H9 (cell line): Measurements from ENCODE around the gene BCKDHB. TPM values are rescaled to one million over a fixed set of nuclear protein-coding genes. Genes with fewer than 3 reads are reported as not detected.
"Not testable (repeated sequence)": the region's sequence is repeated elsewhere in the genome, so short reads cannot be mapped to it uniquely, and the experiment has no call there.

Experiments used
- DNase-seq: peaks from one replicate; pipeline ENCODE4 v3.0.0-alpha.2; 2017
- H2AFZ ChIP-seq: one replicate; pipeline ENCODE4 v1.6.1; 2013; ENCODE audit warnings: mild to moderate bottlenecking, low read length, control low read depth, moderate library complexity
- H2AK5ac ChIP-seq: 2 replicates; pipeline ENCODE4 v1.6.1; 2013; ENCODE audit warnings: low read length, control low read depth, mixed read lengths; ENCODE audit not compliant: insufficient read length
- H2BK120ac ChIP-seq: one replicate; pipeline ENCODE4 v1.6.1; 2013; ENCODE audit warnings: low read depth, mild to moderate bottlenecking, low read length, control low read depth, inconsistent platforms; ENCODE audit not compliant: poor library complexity, severe bottlenecking
- H2BK12ac ChIP-seq: 2 replicates; pipeline ENCODE4 v1.6.1; 2013; ENCODE audit warnings: low read length, control low read depth, mixed read lengths, low read depth; ENCODE audit not compliant: insufficient read length
- H2BK15ac ChIP-seq: 2 replicates; pipeline ENCODE4 v1.6.1; 2013; ENCODE audit warnings: low read depth, low read length, control low read depth
- H2BK20ac ChIP-seq: one replicate; pipeline ENCODE4 v1.6.1; 2013; ENCODE audit warnings: low read depth, mild to moderate bottlenecking, low read length, control low read depth, inconsistent platforms; ENCODE audit not compliant: poor library complexity, severe bottlenecking
- H2BK5ac ChIP-seq: 2 replicates; pipeline ENCODE4 v1.6.1; 2013; ENCODE audit warnings: low read length, control low read depth, mixed read lengths; ENCODE audit not compliant: insufficient read length
- H3K14ac ChIP-seq: 2 replicates; pipeline ENCODE4 v1.6.1; 2013; ENCODE audit warnings: low read length, control low read depth; ENCODE audit not compliant: insufficient read depth
- H3K18ac ChIP-seq: 2 replicates; pipeline ENCODE4 v1.6.1; 2013; ENCODE audit warnings: low read depth, mild to moderate bottlenecking, mixed read lengths, low read length, control low read depth; ENCODE audit not compliant: insufficient read length
- H3K23ac ChIP-seq: 2 replicates; pipeline ENCODE4 v1.6.1; 2013; ENCODE audit warnings: low read length, control low read depth, mixed read lengths, low read depth; ENCODE audit not compliant: insufficient read length
- H3K23me2 ChIP-seq: 2 replicates; pipeline ENCODE4 v1.6.1; 2013; ENCODE audit warnings: low read depth, mild to moderate bottlenecking, mixed read lengths, low read length, control low read depth; ENCODE audit not compliant: insufficient read length, poor library complexity, severe bottlenecking
- H3K27ac ChIP-seq: 2 replicates; pipeline ENCODE4 v1.5.1; 2013; ENCODE audit warnings: low read length, control low read depth, mixed read lengths, low read depth; ENCODE audit not compliant: insufficient read length
- H3K27me3 ChIP-seq: 2 replicates; pipeline ENCODE4 v1.6.1; 2013; ENCODE audit warnings: low read length, control low read depth, inconsistent platforms; ENCODE audit not compliant: insufficient read depth
- H3K4ac ChIP-seq: 2 replicates; pipeline ENCODE4 v1.6.1; 2013; ENCODE audit warnings: low read depth, mild to moderate bottlenecking, control low read depth, inconsistent platforms, low read length, moderate library complexity
- H3K4me1 ChIP-seq: 2 replicates; pipeline ENCODE4 v1.6.1; 2013; ENCODE audit warnings: low read length, control low read depth, inconsistent platforms; ENCODE audit not compliant: insufficient read depth
- H3K4me2 ChIP-seq: 2 replicates; pipeline ENCODE4 v1.6.1; 2013; ENCODE audit warnings: low read length, control low read depth, mixed read lengths; ENCODE audit not compliant: insufficient read length, insufficient read depth
- H3K56ac ChIP-seq: 2 replicates; pipeline ENCODE4 v1.6.1; 2013; ENCODE audit warnings: low read depth, mild to moderate bottlenecking, mixed read lengths, low read length, control low read depth; ENCODE audit not compliant: insufficient read length
- H3K79me1 ChIP-seq: 2 replicates; pipeline ENCODE4 v1.6.1; 2013; ENCODE audit warnings: low read depth, mild to moderate bottlenecking, moderate library complexity, low read length, control low read depth, inconsistent platforms; ENCODE audit not compliant: insufficient read depth, poor library complexity, severe bottlenecking
- H3K79me2 ChIP-seq: 2 replicates; pipeline ENCODE4 v1.6.1; 2013; ENCODE audit warnings: low read length, control low read depth, inconsistent platforms; ENCODE audit not compliant: insufficient read depth
- H3K9ac ChIP-seq: 2 replicates; pipeline ENCODE4 v1.6.1; 2013; ENCODE audit warnings: low read length, control low read depth, mixed read lengths; ENCODE audit not compliant: insufficient read length; ENCODE audit errors: extremely low read depth
- H3K9me3 ChIP-seq: one replicate; pipeline ENCODE4 v1.6.1; 2013; ENCODE audit warnings: low read depth, low read length, inconsistent platforms; ENCODE audit not compliant: control insufficient read depth
- H3T11ph ChIP-seq: one replicate; pipeline ENCODE4 v1.6.1; 2013; ENCODE audit warnings: mild to moderate bottlenecking, low read length, control low read depth, inconsistent platforms
- H4K20me1 ChIP-seq: one replicate; pipeline ENCODE4 v1.6.1; 2013; ENCODE audit not compliant: control insufficient read depth, insufficient read length, insufficient read depth
- H4K5ac ChIP-seq: 2 replicates; pipeline ENCODE4 v1.6.1; 2013; ENCODE audit warnings: low read depth, mild to moderate bottlenecking, mixed read lengths, low read length, control low read depth; ENCODE audit not compliant: insufficient read length
- H4K8ac ChIP-seq: replicated peaks from 2 replicates; pipeline ENCODE4 v1.6.1; 2013; ENCODE audit warnings: low read length, control low read depth, mixed read lengths, low read depth; ENCODE audit not compliant: insufficient read length
- H4K91ac ChIP-seq: 2 replicates; pipeline ENCODE4 v1.6.1; 2013; ENCODE audit warnings: low read depth, mild to moderate bottlenecking, moderate library complexity, mixed read lengths, low read length, control low read depth; ENCODE audit not compliant: insufficient read length
- H3K27ac Mint-ChIP-seq, 3 experiments: 2 replicates in 2 of 3; 3 replicates in 1 of 3; pipeline ENCODE4 v1.8.0; 2020 to 2021; ENCODE audit warnings: mixed read lengths in 3 of 3, mild to moderate bottlenecking in 1 of 3, moderate library complexity in 1 of 3
- H3K27me3 Mint-ChIP-seq: 2 replicates; pipeline ENCODE4 v1.8.0; 2021; ENCODE audit warnings: low read depth, mild to moderate bottlenecking, moderate library complexity, mixed read lengths
- H3K36me3 Mint-ChIP-seq, 3 experiments: 2 replicates in 2 of 3; 3 replicates in 1 of 3; pipeline ENCODE4 v1.8.0; 2020 to 2021; ENCODE audit warnings: low read depth in 3 of 3, mixed read lengths in 3 of 3; ENCODE audit not compliant: insufficient read depth in 1 of 3
- H3K4me1 Mint-ChIP-seq, 2 experiments: 2 replicates each; pipeline ENCODE4 v1.8.0; 2020; ENCODE audit warnings: mixed read lengths in 2 of 2
- H3K4me3 Mint-ChIP-seq, 2 experiments: 2 replicates in 1 of 2; 3 replicates in 1 of 2; pipeline ENCODE4 v1.8.0; 2020 to 2021; ENCODE audit warnings: mild to moderate bottlenecking in 2 of 2, mixed read lengths in 2 of 2, moderate library complexity in 1 of 2
- H3K9me3 Mint-ChIP-seq, 2 experiments: 2 replicates in 1 of 2; 3 replicates in 1 of 2; pipeline ENCODE4 v1.8.0; 2020; ENCODE audit warnings: mild to moderate bottlenecking in 2 of 2, mixed read lengths in 2 of 2, moderate library complexity in 1 of 2
- WGBS: extraction: QIAGEN DNeasy Blood & Tissue Kit; methylation state at CpG from one replicate; pipeline ENCODE4 v1.1.7; 2013; ENCODE audit warnings: missing lambda C conversion rate, low lambda C conversion rate, mixed read lengths; ENCODE audit not compliant: insufficient read length; ENCODE audit errors: extremely low coverage; 5-methylcytosine and 5-hydroxymethylcytosine counted together
- total RNA-seq: library from RNA; stranded (reverse); gene quantifications from 2 replicates; pipeline ENCODE4 v1.2.1, GENCODE V29; 2021
- TF ChIP-seq, protein P1 (sequence below): fragments of 200-600 bp; sonication (generic); conservative IDR thresholded peaks from 3 replicates; pipeline ENCODE4 v1.8.0; 2021; ENCODE audit warnings: antibody characterized with exemption, mild to moderate bottlenecking

Gene BCKDHB
- total RNA-seq, 1 experiment from 2014 or later, result 26.6 TPM

DNA sequence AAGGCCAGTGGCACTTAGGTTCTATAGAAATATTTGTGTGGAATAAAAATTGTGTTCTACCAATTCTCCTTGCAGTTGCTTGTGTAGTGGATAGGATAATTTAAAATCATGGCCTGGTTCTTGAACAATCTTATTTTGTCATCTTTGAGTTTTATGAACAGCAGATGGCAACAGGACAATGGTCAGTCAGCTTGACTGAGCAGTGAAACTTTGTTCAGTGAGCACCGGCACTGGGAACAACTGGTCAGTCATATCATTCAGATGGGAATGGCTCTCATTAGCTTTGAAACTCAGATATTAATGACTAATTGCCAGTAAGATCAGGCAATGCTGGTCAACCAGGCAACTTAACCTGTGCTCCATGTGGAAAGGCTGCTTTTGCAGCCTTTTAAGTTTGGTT is 129.2 kb downstream of the BCKDHB start:
- Histone ChIP-seq H3K56ac (no peak overlapping the region), H4K8ac (no peak overlapping the region), H3K14ac (no peak overlapping the region), H2BK20ac (no peak overlapping the region), H3K79me2 (no peaks in the 10 kb centered on the region), H2BK5ac (no peak overlapping the region), H3K23me2 (no peaks in the 10 kb centered on the region), H4K20me1 (no peaks in the 10 kb centered on the region), H4K91ac (no peak overlapping the region), H3T11ph (no peak overlapping the region), H3K9ac (no peak overlapping the region), H2AK5ac (no peak overlapping the region), H2BK15ac (no peak overlapping the region), H2BK120ac (no peak overlapping the region), H3K23ac (no peak overlapping the region), H3K79me1 (no peaks in the 10 kb centered on the region), H4K5ac (no peak overlapping the region), H2BK12ac (no peak overlapping the region), H3K4me2 (no peak overlapping the region), H2AFZ (no peak overlapping the region), H3K4ac (no peak overlapping the region), H3K27ac (no peak overlapping the region), H3K18ac (no peak overlapping the region), H3K4me1 (no peaks in the 10 kb centered on the region), H3K27me3 (no peaks in the 10 kb centered on the region), H3K9me3 (no peaks in the 10 kb centered on the region)
- H3K4me1 Mint-ChIP-seq, result peaks cover 8% of the 10 kb centered on the region in 2 experiments; a peak in 3 of 4 replicates
- TF ChIP-seq, protein P1, sequence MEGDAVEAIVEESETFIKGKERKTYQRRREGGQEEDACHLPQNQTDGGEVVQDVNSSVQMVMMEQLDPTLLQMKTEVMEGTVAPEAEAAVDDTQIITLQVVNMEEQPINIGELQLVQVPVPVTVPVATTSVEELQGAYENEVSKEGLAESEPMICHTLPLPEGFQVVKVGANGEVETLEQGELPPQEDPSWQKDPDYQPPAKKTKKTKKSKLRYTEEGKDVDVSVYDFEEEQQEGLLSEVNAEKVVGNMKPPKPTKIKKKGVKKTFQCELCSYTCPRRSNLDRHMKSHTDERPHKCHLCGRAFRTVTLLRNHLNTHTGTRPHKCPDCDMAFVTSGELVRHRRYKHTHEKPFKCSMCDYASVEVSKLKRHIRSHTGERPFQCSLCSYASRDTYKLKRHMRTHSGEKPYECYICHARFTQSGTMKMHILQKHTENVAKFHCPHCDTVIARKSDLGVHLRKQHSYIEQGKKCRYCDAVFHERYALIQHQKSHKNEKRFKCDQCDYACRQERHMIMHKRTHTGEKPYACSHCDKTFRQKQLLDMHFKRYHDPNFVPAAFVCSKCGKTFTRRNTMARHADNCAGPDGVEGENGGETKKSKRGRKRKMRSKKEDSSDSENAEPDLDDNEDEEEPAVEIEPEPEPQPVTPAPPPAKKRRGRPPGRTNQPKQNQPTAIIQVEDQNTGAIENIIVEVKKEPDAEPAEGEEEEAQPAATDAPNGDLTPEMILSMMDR, result no peak
- H3K9me3 Mint-ChIP-seq, result peaks cover 5 to 10% of the 10 kb centered on the region in 2 experiments; a peak in 4 of 5 replicates
- peaks cover 8 to 21% (median 20%) of the 10 kb centered on the region in 3 experiments; a peak in 6 of 7 replicates for H3K36me3 Mint-ChIP-seq
- H3K4me3 Mint-ChIP-seq, result no peak overlapping the region
- no CpG with 5 or more reads among the region's 1 CpG for WGBS
- H3K27me3 Mint-ChIP-seq, result no peaks in the 10 kb centered on the region
- no peak for DNase-seq
- H3K27ac Mint-ChIP-seq, result no peak overlapping the region

- not testable (repeated sequence) for H4K5ac ChIP-seq, H4K8ac ChIP-seq, H3K79me1 ChIP-seq, H3K4me3 Mint-ChIP-seq, H4K20me1 ChIP-seq, H2BK15ac ChIP-seq, H2BK5ac ChIP-seq, H3K23ac ChIP-seq, H3K4me2 ChIP-seq, H2AK5ac ChIP-seq, H3K14ac ChIP-seq, H3K23me2 ChIP-seq, H2BK20ac ChIP-seq, H3K4ac ChIP-seq, H3K56ac ChIP-seq, H3K27ac Mint-ChIP-seq, H3K18ac ChIP-seq, H2BK12ac ChIP-seq, H3K27me3 ChIP-seq, H4K91ac ChIP-seq, H3K9me3 ChIP-seq, H3K4me1 ChIP-seq, H3K79me2 ChIP-seq, H3K4me1 Mint-ChIP-seq, H2BK120ac ChIP-seq, H3T11ph ChIP-seq, H3K27ac ChIP-seq, DNase-seq, H2AFZ ChIP-seq, H3K9ac ChIP-seq, H3K27me3 Mint-ChIP-seq
- WGBS, result no CpG with 5 or more reads among the region's 2 CpGs
- peaks cover 8 to 21% (median 21%) of the 10 kb centered on the region in 3 experiments; a peak in 6 of 7 replicates for H3K36me3 Mint-ChIP-seq
- H3K9me3 Mint-ChIP-seq, result peaks cover 5 to 10% of the 10 kb centered on the region in 2 experiments; a peak in 4 of 5 replicates
These were observed 132.3 kb downstream of the BCKDHB start for GRCh38 chr6:80238754-80239153.
